WTC11 (cell line): ENCODE measurements around the gene RFX3.

Source experiments
- ATF2 ChIP-seq: sonication (generic); formaldehyde crosslinking; IDR thresholded peaks from 2 replicates; pipeline ENCODE4 v1.8.1; 2022; ENCODE audit warnings: low read depth, missing genetic modification reagents, borderline replicate concordance
- CREB1 ChIP-seq: sonication (generic); formaldehyde crosslinking; IDR thresholded peaks from 2 replicates; pipeline ENCODE4 v1.8.0; 2023; ENCODE audit warnings: mild to moderate bottlenecking, missing genetic modification reagents
- CTCF ChIP-seq: fragments of 200-600 bp; IDR thresholded peaks from 2 replicates; pipeline ENCODE4 v1.8.0; 2022; ENCODE audit warnings: antibody characterized with exemption
- FOXP1 ChIP-seq: sonication (generic); formaldehyde crosslinking; IDR thresholded peaks from 2 replicates; pipeline ENCODE4 v1.8.0; 2022; ENCODE audit warnings: missing genetic modification reagents, mild to moderate bottlenecking, moderate library complexity, borderline replicate concordance
- MYBL2 ChIP-seq: sonication (generic); formaldehyde crosslinking; IDR thresholded peaks from 2 replicates; pipeline ENCODE4 v1.8.1; 2023; ENCODE audit warnings: mild to moderate bottlenecking, moderate library complexity, missing genetic modification reagents
- NR2C2 ChIP-seq: sonication (generic); formaldehyde crosslinking; IDR thresholded peaks from 2 replicates; pipeline ENCODE4 v1.8.0; 2022; ENCODE audit warnings: mild to moderate bottlenecking, missing genetic modification reagents
- NR3C1 ChIP-seq: sonication (generic); formaldehyde crosslinking; conservative IDR thresholded peaks from 2 replicates; pipeline ENCODE4 v1.8.1; 2023; ENCODE audit warnings: low read depth, mild to moderate bottlenecking, missing genetic modification reagents
- PREB ChIP-seq: sonication (generic); formaldehyde crosslinking; IDR thresholded peaks from 2 replicates; pipeline ENCODE4 v1.8.1; 2022; ENCODE audit warnings: mild to moderate bottlenecking, missing genetic modification reagents, moderate library complexity, borderline replicate concordance
- STAT6 ChIP-seq: sonication (generic); formaldehyde crosslinking; conservative IDR thresholded peaks from 2 replicates; pipeline ENCODE4 v1.8.1; 2023; ENCODE audit warnings: mild to moderate bottlenecking, low read depth, missing genetic modification reagents, moderate library complexity
- TP53 ChIP-seq: sonication (generic); formaldehyde crosslinking; IDR thresholded peaks from 2 replicates; pipeline ENCODE4 v1.8.1; 2023; ENCODE audit warnings: mild to moderate bottlenecking, missing genetic modification reagents
- USF1 ChIP-seq: sonication (generic); formaldehyde crosslinking; IDR thresholded peaks from 2 replicates; pipeline ENCODE4 v1.8.0; 2022; ENCODE audit warnings: mild to moderate bottlenecking, missing genetic modification reagents
- ZNF121 ChIP-seq: sonication (generic); formaldehyde crosslinking; IDR thresholded peaks from 2 replicates; pipeline ENCODE4 v1.8.0; 2023; ENCODE audit warnings: missing genetic modification reagents
- ZNF232 ChIP-seq: sonication (generic); formaldehyde crosslinking; IDR thresholded peaks from 2 replicates; pipeline ENCODE4 v1.8.0; 2022; ENCODE audit warnings: mild to moderate bottlenecking, missing genetic modification reagents

- TF ChIP-seq CTCF (no peak), STAT6 (CRISPR knock-in tag) (no peak), PREB (CRISPR knock-in tag) (no peak), USF1 (CRISPR knock-in tag) (no peak), ZNF232 (no peak), NR3C1 (CRISPR knock-in tag) (no peak), CREB1 (CRISPR knock-in tag) (no peak), TP53 (CRISPR knock-in tag) (no peak), ZNF121 (no peak), FOXP1 (CRISPR knock-in tag) (no peak), MYBL2 (no peak), NR2C2 (CRISPR knock-in tag) (no peak), ATF2 (CRISPR knock-in tag) (no peak)
Measured at GRCh38 chr9:3205421-3206095, 320.2 kb downstream of the RFX3 start.
